AG04450 (cell line): ENCODE data around the gene ADAM12. TPM values are rescaled to one million over a fixed set of nuclear protein-coding genes. Genes with fewer than 3 reads are reported as not detected.
A peak's percentile ranks its signal among the peaks of the same experiment; 100 is the strongest.

Experiments
- CTCF ChIA-PET: fragments of 300-600, 350-600 bp; formaldehyde crosslinking; extraction: SDS; loops from one replicate; lab custom pipeline; 2022; ENCODE audit warnings: antibody characterized with exemption, inconsistent platforms; lab: Charles Lee
- POLR2A ChIA-PET: fragments of 350-600 bp; formaldehyde crosslinking; extraction: SDS; loops from one replicate; lab custom pipeline; 2021; ENCODE audit warnings: antibody characterized with exemption, inconsistent platforms; lab: Yijun Ruan, JAX
- DNase-seq: peaks from one replicate; pipeline ENCODE4 v3.0.0-alpha.2; 2011; ENCODE audit warnings: low read depth, low spot score
- H3K27ac ChIP-seq: one replicate; pipeline ENCODE4 v1.5.1; 2012; ENCODE audit warnings: low read depth, low read length, control low read depth
- H3K27me3 ChIP-seq: one replicate; pipeline ENCODE4 v1.6.0; 2012; ENCODE audit warnings: low read length; ENCODE audit not compliant: control insufficient read depth, insufficient read depth
- H3K4me3 ChIP-seq: 2 replicates; pipeline ENCODE4 v1.5.1; 2011; ENCODE audit warnings: mild to moderate bottlenecking, low read depth, low read length, control low read depth
- H3K9me3 ChIP-seq: 2 replicates; pipeline ENCODE4 v1.5.1; 2012; ENCODE audit warnings: low read length; ENCODE audit not compliant: control insufficient read depth, insufficient read depth
- CTCF ChIP-seq: IDR thresholded peaks from 2 replicates; pipeline ENCODE4 v1.5.1; 2011; ENCODE audit warnings: low read depth, low read length, control low read depth, inconsistent platforms
- polyA plus RNA-seq: library from polyadenylated mRNA; depleted of rRNA; stranded (reverse); fragments of >200 nt; gene quantifications from 2 replicates; pipeline ENCODE4 v1.2.3, GENCODE V29; 2011

The ADAM12 gene
- polyA plus RNA-seq, 1 experiment, result 8.0 TPM

DNA sequence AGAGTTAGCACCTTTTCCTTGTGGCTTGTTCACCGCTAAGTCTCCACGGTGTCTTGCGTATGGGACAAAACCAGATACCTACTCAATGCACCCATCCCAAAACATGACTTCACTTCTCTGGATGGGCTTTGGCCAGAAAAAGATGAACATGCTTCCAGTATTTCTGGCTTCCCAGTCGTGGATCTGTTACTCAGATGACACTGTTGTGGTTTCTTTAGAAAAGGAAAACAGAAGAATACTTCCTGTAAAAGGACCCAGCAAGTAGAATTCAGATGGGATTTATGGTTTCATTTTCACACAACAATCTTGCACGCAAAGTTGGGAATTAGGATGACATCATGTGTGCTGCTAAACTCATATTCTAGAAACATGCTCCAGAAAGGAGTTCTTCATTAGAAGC is 216.7 kb downstream of the ADAM12 start:
- H3K9me3 ChIP-seq, result no peaks in the 10 kb centered on the region
- no peak overlapping the region for H3K4me3 ChIP-seq
- no peak for TF ChIP-seq CTCF
- ChIA-PET POLR2A (no interaction called here), CTCF (no interaction called here)
- H3K27me3 ChIP-seq, result no peaks in the 10 kb centered on the region
- DNase-seq, result no peak
- H3K27ac ChIP-seq, result peak overlapping the region; percentile 33

DNA sequence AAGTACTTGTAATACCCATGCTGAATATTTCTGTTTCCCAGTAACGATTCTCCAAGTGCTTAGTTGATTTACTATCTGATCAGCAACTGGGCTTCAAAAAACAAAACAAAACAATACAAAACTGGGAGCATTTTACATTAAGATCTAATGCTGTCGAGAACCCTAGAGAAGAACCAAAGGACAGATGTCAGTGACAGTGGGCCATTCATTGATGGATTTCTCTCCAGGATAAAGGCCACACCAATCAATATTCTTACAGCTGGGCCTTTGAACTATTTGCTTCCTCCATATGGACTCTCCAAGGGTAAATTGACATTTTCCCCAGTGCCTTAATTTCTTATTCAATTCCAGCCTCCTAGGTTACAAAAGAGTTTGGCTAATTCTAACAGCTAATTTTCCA is 217.5 kb downstream of the ADAM12 start:
- Histone ChIP-seq H3K9me3 (no peaks in the 10 kb centered on the region), H3K27me3 (no peaks in the 10 kb centered on the region), H3K27ac (no peak overlapping the region), H3K4me3 (no peak overlapping the region)
- TF ChIP-seq CTCF, result no peak
- ChIA-PET CTCF (no interaction called here), POLR2A (no interaction called here)
- DNase-seq, result no peak

DNA sequence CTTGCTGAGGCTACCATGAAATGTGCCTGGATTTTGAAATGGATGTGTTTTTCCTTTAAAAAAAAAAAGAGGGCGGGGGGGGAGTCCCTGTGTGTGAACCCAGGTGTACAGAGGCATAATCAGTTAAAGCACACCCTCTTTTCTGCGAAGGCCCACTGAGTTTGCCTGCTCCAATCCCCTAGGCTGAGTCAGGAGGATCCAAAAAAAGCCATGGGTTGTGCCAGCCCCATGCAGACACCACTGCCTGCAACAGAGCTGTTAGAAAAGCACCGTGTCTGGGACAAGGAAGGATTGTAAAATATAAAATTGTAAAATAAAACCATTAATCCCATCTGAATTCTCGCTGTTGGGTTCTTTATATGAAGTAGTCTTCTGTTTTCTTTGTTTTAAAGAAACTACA is 217.9 kb downstream of the ADAM12 start:
- no peak for DNase-seq
- TF ChIP-seq CTCF, result no peak
- H3K27ac ChIP-seq, result no peak overlapping the region
- POLR2A ChIA-PET, result no interaction called here
- H3K9me3 ChIP-seq, result no peaks in the 10 kb centered on the region
- CTCF ChIA-PET, result interaction anchor here (1.0 kb wide), 1 partner anchor 11 kb away, joined by 3 read pairs; no protein-coding TSS in a partner anchor
- H3K4me3 ChIP-seq, result no peak overlapping the region
- H3K27me3 ChIP-seq, result no peaks in the 10 kb centered on the region

- no peak for TF ChIP-seq CTCF
- Histone ChIP-seq H3K9me3 (no peaks in the 10 kb centered on the region), H3K27me3 (no peaks in the 10 kb centered on the region), H3K27ac (no peak overlapping the region), H3K4me3 (no peak overlapping the region)
- DNase-seq, result no peak
- ChIA-PET CTCF (interaction anchor here (1.0 kb wide), 1 partner anchor 10 kb away, joined by 3 read pairs; no protein-coding TSS in a partner anchor), POLR2A (no interaction called here)
Measured at GRCh38 chr10:126169899-126170298, 218.4 kb downstream of the ADAM12 start.

- no peaks in the 10 kb centered on the region for H3K27me3 ChIP-seq
- H3K9me3 ChIP-seq, result peaks cover 5% of the 10 kb centered on the region; the same call in 1 of the 2 replicates
- no peak for TF ChIP-seq CTCF
- no peak overlapping the region for H3K27ac ChIP-seq
- ChIA-PET POLR2A (no interaction called here), CTCF (no interaction called here)
- DNase-seq, result no peak
- no peak overlapping the region for H3K4me3 ChIP-seq
Measured at GRCh38 chr10:126166797-126167196, 221.5 kb downstream of the ADAM12 start.
